ENCODE data around the gene NPR1. TPM values are rescaled to one million over a fixed set of nuclear protein-coding genes. Genes with fewer than 3 reads are reported as not detected.

Gene NPR1
- total and polyA plus RNA-seq, 2 of the 13 experiments (the other 11 are each of a cell fraction or from before 2014, with no cell fraction given) = not detected

DNA sequence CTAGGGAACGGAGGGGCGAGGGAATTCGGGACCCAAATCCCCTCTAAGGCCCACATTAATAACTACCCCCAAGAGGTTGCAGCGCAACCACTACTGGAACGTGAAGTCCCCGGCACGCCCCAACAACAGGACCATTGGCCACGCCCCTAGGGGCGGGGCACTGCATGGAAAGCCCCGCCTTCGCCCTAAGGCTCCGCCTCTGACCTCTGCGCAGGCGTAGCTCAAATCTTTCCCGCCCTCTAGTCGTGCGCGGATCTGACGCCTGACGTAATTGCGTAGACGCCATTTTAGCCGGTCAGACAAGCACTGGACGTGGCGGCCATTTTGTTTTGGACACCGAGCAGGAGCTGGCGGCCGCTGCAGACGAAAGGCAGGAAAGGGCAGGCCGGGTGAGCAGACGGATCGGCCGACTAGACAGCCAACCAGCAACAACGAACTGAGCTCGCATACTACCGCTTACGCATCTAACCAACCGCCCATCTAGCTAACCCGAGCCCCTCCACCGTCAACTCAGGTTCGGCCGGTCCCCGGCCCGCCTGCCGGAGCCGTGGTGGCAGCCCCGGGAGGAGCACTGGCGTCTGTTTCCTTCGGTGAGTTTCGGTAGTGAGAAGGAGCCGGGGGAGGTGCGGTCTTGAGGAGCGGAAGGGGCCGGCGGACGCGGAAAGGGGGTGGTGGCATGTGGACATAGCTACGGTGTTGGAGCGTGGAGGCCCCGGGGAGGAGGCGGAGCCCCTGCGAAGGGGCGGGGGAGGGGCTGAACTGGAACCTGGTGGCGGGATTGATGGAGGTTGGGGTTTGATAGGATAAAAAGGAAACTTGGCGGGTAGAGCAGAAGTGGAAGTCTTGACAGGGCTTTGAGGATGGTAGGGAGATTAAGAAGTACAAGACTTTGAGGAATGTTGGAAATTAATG, 44.5 kb upstream of the NPR1 start, which contains the start of gene CHTOP (continued):
- TF ChIP-seq ZFY (CRISPR knock-in tag; IDR thresholded peaks at IDR 0.05) (peak; percentile 86), ZBTB49 (CRISPR knock-in tag; IDR thresholded peaks at IDR 0.05; ENCODE audit: borderline replicate concordance) (no peak), GATA4 (IDR thresholded peaks at IDR 0.05; ENCODE audit: borderline replicate concordance, low read depth) (no peak), ZNF432 (CRISPR knock-in tag; IDR thresholded peaks at IDR 0.05; ENCODE audit: borderline replicate concordance) (no peak), ZNF574 (CRISPR knock-in tag; IDR thresholded peaks at IDR 0.05) (peak; percentile 80), PHF8 (CRISPR knock-in tag; IDR thresholded peaks at IDR 0.05) (peak; percentile 82), GABPB1 (CRISPR knock-in tag; IDR thresholded peaks at IDR 0.05) (peak; percentile 87), SRSF1 (optimal IDR thresholded peaks at IDR 0.05; ENCODE audit: low read depth, low read length) (peak; percentile 98), PHF5A (CRISPR knock-in tag; IDR thresholded peaks at IDR 0.05; ENCODE audit: low read depth, unreplicated experiment) (peak; percentile 34), SALL1 (CRISPR knock-in tag; IDR thresholded peaks at IDR 0.05) (peak; percentile 87), ZNF430 (CRISPR knock-in tag; IDR thresholded peaks at IDR 0.05) (peak; percentile 63; the same call in 1 of the 2 replicates), EEA1 (CRISPR knock-in tag; IDR thresholded peaks at IDR 0.05; ENCODE audit: borderline replicate concordance) (no peak)
- TF ChIP-seq, protein P1, sequence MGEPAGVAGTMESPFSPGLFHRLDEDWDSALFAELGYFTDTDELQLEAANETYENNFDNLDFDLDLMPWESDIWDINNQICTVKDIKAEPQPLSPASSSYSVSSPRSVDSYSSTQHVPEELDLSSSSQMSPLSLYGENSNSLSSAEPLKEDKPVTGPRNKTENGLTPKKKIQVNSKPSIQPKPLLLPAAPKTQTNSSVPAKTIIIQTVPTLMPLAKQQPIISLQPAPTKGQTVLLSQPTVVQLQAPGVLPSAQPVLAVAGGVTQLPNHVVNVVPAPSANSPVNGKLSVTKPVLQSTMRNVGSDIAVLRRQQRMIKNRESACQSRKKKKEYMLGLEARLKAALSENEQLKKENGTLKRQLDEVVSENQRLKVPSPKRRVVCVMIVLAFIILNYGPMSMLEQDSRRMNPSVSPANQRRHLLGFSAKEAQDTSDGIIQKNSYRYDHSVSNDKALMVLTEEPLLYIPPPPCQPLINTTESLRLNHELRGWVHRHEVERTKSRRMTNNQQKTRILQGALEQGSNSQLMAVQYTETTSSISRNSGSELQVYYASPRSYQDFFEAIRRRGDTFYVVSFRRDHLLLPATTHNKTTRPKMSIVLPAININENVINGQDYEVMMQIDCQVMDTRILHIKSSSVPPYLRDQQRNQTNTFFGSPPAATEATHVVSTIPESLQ (CRISPR knock-in tag; conservative IDR thresholded peaks at IDR 0.05) = no peak
- TF ChIP-seq, protein P2, sequence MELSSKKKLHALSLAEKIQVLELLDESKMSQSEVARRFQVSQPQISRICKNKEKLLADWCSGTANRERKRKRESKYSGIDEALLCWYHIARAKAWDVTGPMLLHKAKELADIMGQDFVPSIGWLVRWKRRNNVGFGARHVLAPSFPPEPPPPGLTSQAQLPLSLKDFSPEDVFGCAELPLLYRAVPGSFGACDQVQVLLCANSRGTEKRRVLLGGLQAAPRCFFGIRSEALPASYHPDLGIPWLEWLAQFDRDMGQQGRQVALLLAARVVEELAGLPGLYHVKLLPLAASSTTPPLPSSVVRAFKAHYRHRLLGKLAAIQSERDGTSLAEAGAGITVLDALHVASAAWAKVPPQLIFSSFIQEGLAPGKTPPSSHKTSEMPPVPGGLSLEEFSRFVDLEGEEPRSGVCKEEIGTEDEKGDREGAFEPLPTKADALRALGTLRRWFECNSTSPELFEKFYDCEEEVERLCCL (CRISPR knock-in tag; IDR thresholded peaks at IDR 0.05; ENCODE audit: borderline replicate concordance) = no peak
- TF ChIP-seq, protein P3, sequence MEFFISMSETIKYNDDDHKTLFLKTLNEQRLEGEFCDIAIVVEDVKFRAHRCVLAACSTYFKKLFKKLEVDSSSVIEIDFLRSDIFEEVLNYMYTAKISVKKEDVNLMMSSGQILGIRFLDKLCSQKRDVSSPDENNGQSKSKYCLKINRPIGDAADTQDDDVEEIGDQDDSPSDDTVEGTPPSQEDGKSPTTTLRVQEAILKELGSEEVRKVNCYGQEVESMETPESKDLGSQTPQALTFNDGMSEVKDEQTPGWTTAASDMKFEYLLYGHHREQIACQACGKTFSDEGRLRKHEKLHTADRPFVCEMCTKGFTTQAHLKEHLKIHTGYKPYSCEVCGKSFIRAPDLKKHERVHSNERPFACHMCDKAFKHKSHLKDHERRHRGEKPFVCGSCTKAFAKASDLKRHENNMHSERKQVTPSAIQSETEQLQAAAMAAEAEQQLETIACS (CRISPR knock-in tag; IDR thresholded peaks at IDR 0.05) = no peak
- TF ChIP-seq, protein P4, sequence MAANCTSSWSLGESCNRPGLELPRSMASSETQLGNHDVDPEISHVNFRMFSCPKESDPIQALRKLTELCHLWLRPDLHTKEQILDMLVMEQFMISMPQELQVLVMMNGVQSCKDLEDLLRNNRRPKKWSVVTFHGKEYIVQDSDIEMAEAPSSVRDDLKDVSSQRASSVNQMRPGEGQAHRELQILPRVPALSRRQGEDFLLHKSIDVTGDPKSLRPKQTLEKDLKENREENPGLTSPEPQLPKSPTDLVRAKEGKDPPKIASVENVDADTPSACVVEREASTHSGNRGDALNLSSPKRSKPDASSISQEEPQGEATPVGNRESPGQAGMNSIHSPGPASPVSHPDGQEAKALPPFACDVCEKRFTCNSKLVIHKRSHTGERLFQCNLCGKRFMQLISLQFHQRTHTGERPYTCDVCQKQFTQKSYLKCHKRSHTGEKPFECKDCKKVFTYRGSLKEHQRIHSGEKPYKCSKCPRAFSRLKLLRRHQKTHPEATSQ (CRISPR knock-in tag; IDR thresholded peaks at IDR 0.05; ENCODE audit: borderline replicate concordance) = 0 out of 2 replicates have a peak, but pooled peaks have one; percentile 19

Measured in HepG2 (cell line).